ENCODE results near the gene PATJ.

DNA sequence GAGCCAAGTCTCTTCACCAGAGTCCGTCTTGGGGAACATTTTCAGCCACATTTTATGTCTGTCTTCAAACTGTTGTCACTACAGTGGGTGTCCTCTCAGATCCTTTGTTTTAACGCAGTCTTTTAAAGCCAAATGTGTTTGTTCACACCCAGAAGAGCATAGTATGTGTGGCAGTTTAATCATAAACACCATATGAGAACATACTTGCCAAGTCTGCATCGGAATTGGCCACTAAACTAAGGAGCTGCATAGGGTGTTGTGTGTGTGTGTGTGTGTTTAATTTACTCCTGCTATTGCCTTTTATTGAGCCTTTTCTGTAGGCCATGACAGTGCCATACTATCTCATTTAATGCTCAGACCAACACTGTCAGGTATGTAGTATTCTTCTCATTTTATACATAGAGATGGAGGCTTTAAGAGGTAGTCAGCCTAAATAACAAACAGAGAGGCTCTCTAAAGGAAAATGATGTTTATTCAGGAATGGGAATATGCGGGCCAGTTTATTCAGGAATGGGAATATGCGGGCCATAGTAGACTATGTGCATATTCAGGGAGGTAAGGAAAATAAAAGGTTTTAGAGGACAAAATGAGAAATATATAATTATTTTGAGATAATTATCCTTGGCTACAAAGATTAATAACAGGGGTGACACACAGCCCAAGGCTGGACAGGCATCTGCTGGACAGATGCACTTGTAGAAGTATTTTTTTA, 384.5 kb downstream of the PATJ start:
- TF ChIP-seq, protein P1, sequence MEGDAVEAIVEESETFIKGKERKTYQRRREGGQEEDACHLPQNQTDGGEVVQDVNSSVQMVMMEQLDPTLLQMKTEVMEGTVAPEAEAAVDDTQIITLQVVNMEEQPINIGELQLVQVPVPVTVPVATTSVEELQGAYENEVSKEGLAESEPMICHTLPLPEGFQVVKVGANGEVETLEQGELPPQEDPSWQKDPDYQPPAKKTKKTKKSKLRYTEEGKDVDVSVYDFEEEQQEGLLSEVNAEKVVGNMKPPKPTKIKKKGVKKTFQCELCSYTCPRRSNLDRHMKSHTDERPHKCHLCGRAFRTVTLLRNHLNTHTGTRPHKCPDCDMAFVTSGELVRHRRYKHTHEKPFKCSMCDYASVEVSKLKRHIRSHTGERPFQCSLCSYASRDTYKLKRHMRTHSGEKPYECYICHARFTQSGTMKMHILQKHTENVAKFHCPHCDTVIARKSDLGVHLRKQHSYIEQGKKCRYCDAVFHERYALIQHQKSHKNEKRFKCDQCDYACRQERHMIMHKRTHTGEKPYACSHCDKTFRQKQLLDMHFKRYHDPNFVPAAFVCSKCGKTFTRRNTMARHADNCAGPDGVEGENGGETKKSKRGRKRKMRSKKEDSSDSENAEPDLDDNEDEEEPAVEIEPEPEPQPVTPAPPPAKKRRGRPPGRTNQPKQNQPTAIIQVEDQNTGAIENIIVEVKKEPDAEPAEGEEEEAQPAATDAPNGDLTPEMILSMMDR (IDR thresholded peaks at IDR 0.05), result no peak
- TF ChIP-seq POLR2A (IDR thresholded peaks at IDR 0.05), result no peak
